HepG2 (cell line): ENCODE data around the gene TUBGCP5. TPM values are rescaled to one million over a fixed set of nuclear protein-coding genes. Genes with fewer than 3 reads are reported as not detected.

Experiments
- ATAC-seq: fragments of 200-7000 bp; cut with Tn5 transposase; 3 replicates; pipeline ENCODE4 v1.9.1; 2020; ENCODE audit warnings: mild to moderate bottlenecking, moderate library complexity
- BruUV-seq: library from RNA; stranded (reverse); fragments of 400-500 nt; replicated peaks from 2 replicates; lab custom pipeline; 2021; lab: Mats Ljungman, UMichigan
- CTCF ChIA-PET: fragments of 300-600 bp; formaldehyde crosslinking; extraction: SDS; loops from one replicate; lab custom pipeline; 2021; ENCODE audit warnings: low total read pairs, inconsistent platforms, low intra/inter-chr PET ratio; lab: Yijun Ruan, JAX
- POLR2A ChIA-PET: fragments of 350-600 bp; sonication (Branson Sonifier 250); formaldehyde crosslinking; loops from one replicate; lab custom pipeline; 2020; ENCODE audit warnings: antibody characterized with exemption, inconsistent platforms; lab: Yijun Ruan, JAX
- DNase-seq: peaks from one replicate; pipeline ENCODE4 v3.0.0-alpha.2; 2015; ENCODE audit warnings: low spot score
- FAIRE-seq: peaks from 3 replicates; lab custom pipeline; 2011; peaks lifted over from hg19 to GRCh38; lab: Jason Lieb, UNC
- H2AFZ ChIP-seq: one replicate; pipeline ENCODE4 v1.6.1; 2011; ENCODE audit warnings: low read length, inconsistent platforms
- H3K27ac ChIP-seq: fragments of 300-600 bp; 3 replicates; pipeline ENCODE4 v1.8.0; 2011; ENCODE audit warnings: mixed run types, mild to moderate bottlenecking, mixed read lengths, low read length, inconsistent platforms; ENCODE audit not compliant: insufficient read depth; ENCODE audit errors: extremely low read length
- H3K27me3 ChIP-seq, 2 experiments: fragments of 200-600 bp in 1 of 2; 2 replicates in 1 of 2; 3 replicates in 1 of 2; pipeline versions ENCODE4 v1.6.0 to v1.8.0; 2011; ENCODE audit warnings: low read length in 2 of 2, mild to moderate bottlenecking in 2 of 2, moderate library complexity in 2 of 2, inconsistent platforms in 1 of 2; ENCODE audit not compliant: insufficient read depth in 2 of 2, control insufficient read depth in 1 of 2
- H3K36me3 ChIP-seq, 2 experiments: fragments of 200-600 bp in 1 of 2; replicated peaks in 1 of 2; 2 replicates in 1 of 2; 3 replicates in 1 of 2; pipeline versions ENCODE4 v1.5.1 to v1.8.0; 2011; ENCODE audit warnings: low read length in 2 of 2, inconsistent platforms in 1 of 2; ENCODE audit not compliant: insufficient read depth in 2 of 2, control insufficient read depth in 1 of 2
- H3K4me1 ChIP-seq: 2 replicates; pipeline ENCODE4 v1.5.1; 2012; ENCODE audit warnings: low read length, inconsistent platforms; ENCODE audit not compliant: insufficient read depth
- H3K4me2 ChIP-seq: 2 replicates; pipeline ENCODE4 v1.6.0; 2011; ENCODE audit warnings: low read depth, low read length, inconsistent platforms
- H3K4me3 ChIP-seq, 3 experiments: fragments of 200-600 bp in 1 of 3; sonication (generic), shearing (Covaris generic) in 1 of 3; replicated peaks in 1 of 3; 2 replicates each; pipeline ENCODE4 v1.5.1; 2011 to 2016; ENCODE audit warnings: low read length in 3 of 3, inconsistent platforms in 2 of 3, low read depth in 2 of 3, mild to moderate bottlenecking in 2 of 3, control low read depth in 1 of 3, mixed read lengths in 1 of 3; ENCODE audit not compliant: insufficient read depth in 1 of 3
- H3K79me2 ChIP-seq: one replicate; pipeline ENCODE4 v1.6.1; 2011; ENCODE audit warnings: low read length, inconsistent platforms; ENCODE audit not compliant: insufficient read depth
- H3K9ac ChIP-seq: 2 replicates; pipeline ENCODE4 v1.6.0; 2011; ENCODE audit warnings: mild to moderate bottlenecking, low read depth, low read length, inconsistent platforms; ENCODE audit not compliant: insufficient read depth
- H3K9me3 ChIP-seq: 2 replicates; pipeline ENCODE4 v1.5.1; 2012; ENCODE audit warnings: mild to moderate bottlenecking, low read length
- H4K20me1 ChIP-seq: 2 replicates; pipeline ENCODE4 v1.6.0; 2011; ENCODE audit warnings: inconsistent platforms, mild to moderate bottlenecking, low read length, moderate library complexity; ENCODE audit not compliant: insufficient read depth
- CBX1 ChIP-seq: IDR thresholded peaks from one replicate; pipeline ENCODE4 v1.6.1; 2016; ENCODE audit warnings: antibody characterized with exemption, low read depth
- E2F1 ChIP-seq: sonication (generic); formaldehyde crosslinking; IDR thresholded peaks from 2 replicates; pipeline ENCODE4 v1.5.0; 2020; ENCODE audit warnings: missing genetic modification reagents
- HDAC1 ChIP-seq: sonication (generic); formaldehyde crosslinking; IDR thresholded peaks from 2 replicates; pipeline ENCODE4 v1.5.1; 2020; ENCODE audit warnings: mild to moderate bottlenecking, missing genetic modification reagents
- HNF4G ChIP-seq, 2 experiments: sonication (generic) in 1 of 2; formaldehyde crosslinking in 1 of 2; IDR thresholded peaks; 2 replicates each; pipeline versions ENCODE4 v1.4.0 to v1.6.1; 2011 to 2020; ENCODE audit warnings: borderline replicate concordance in 2 of 2, low read depth in 2 of 2, mild to moderate bottlenecking in 2 of 2, low read length in 1 of 2, missing genetic modification reagents in 1 of 2, moderate library complexity in 1 of 2
- KMT2A ChIP-seq: sonication (generic); formaldehyde crosslinking; IDR thresholded peaks from 2 replicates; pipeline ENCODE4 v1.4.0; 2020; ENCODE audit warnings: missing genetic modification reagents
- MAFF ChIP-seq: IDR thresholded peaks from 2 replicates; pipeline ENCODE4 v1.6.1; 2011; ENCODE audit warnings: low read depth, low read length, improper control_type of control experiment
- MAFK ChIP-seq, 2 experiments: IDR thresholded peaks in 1 of 2; conservative IDR thresholded peaks in 1 of 2; 2 replicates each; pipeline ENCODE4 v1.6.1; 2011; ENCODE audit warnings: improper control_type of control experiment in 2 of 2, low read length in 2 of 2
- NCOA5 ChIP-seq: sonication (generic); formaldehyde crosslinking; IDR thresholded peaks from 2 replicates; pipeline ENCODE4 v1.4.0; 2020; ENCODE audit warnings: missing genetic modification reagents
- ONECUT2 ChIP-seq: sonication (generic); formaldehyde crosslinking; IDR thresholded peaks from 2 replicates; pipeline ENCODE4 v1.4.0; 2020; ENCODE audit warnings: missing genetic modification reagents
- PATZ1 ChIP-seq: sonication (generic); formaldehyde crosslinking; IDR thresholded peaks from 2 replicates; pipeline ENCODE4 v1.4.0; 2020; ENCODE audit warnings: missing genetic modification reagents
- PHF21A ChIP-seq: sonication (generic); formaldehyde crosslinking; IDR thresholded peaks from 2 replicates; pipeline ENCODE4 v1.5.0; 2020; ENCODE audit warnings: mild to moderate bottlenecking, missing genetic modification reagents
- RORA ChIP-seq: sonication (generic); formaldehyde crosslinking; IDR thresholded peaks from 2 replicates; pipeline ENCODE4 v1.5.0; 2020; ENCODE audit warnings: mild to moderate bottlenecking, missing genetic modification reagents, moderate library complexity
- RXRB ChIP-seq: IDR thresholded peaks from 2 replicates; pipeline ENCODE4 v1.6.1; 2016; ENCODE audit warnings: borderline replicate concordance, missing genetic modification reagents, missing compliant biosample characterization
- SAFB2 ChIP-seq: sonication (generic); formaldehyde crosslinking; IDR thresholded peaks from 2 replicates; pipeline ENCODE4 v1.5.1; 2020; ENCODE audit warnings: missing genetic modification reagents, low read depth, mild to moderate bottlenecking, borderline replicate concordance
- SMYD3 ChIP-seq: sonication (generic); formaldehyde crosslinking; IDR thresholded peaks from 2 replicates; pipeline ENCODE4 v1.8.1; 2023; ENCODE audit warnings: mild to moderate bottlenecking, missing genetic modification reagents
- ZNF253 ChIP-seq: sonication (generic); formaldehyde crosslinking; IDR thresholded peaks from 2 replicates; pipeline ENCODE4 v1.8.0; 2022; ENCODE audit warnings: mild to moderate bottlenecking, missing genetic modification reagents, borderline replicate concordance
- ZNF550 ChIP-seq: sonication (generic); formaldehyde crosslinking; IDR thresholded peaks from 2 replicates; pipeline ENCODE4 v1.4.0; 2020; ENCODE audit warnings: mild to moderate bottlenecking, missing genetic modification reagents, borderline replicate concordance
- ZNF644 ChIP-seq: IDR thresholded peaks from 2 replicates; pipeline ENCODE4 v1.6.1; 2016; ENCODE audit warnings: low read depth
- ZNF83 ChIP-seq: sonication (generic); formaldehyde crosslinking; IDR thresholded peaks from 2 replicates; pipeline ENCODE4 v1.4.0; 2020; ENCODE audit warnings: missing genetic modification reagents, mild to moderate bottlenecking, borderline replicate concordance
- ZNF839 ChIP-seq: sonication (generic); formaldehyde crosslinking; IDR thresholded peaks from 2 replicates; pipeline ENCODE4 v1.4.0; 2020; ENCODE audit warnings: missing genetic modification reagents, mild to moderate bottlenecking, borderline replicate concordance
- WGBS: methylation state at CpG from one replicate; pipeline ENCODE4 v1.1.6; 2017; ENCODE audit warnings: low lambda C conversion rate; 5-methylcytosine and 5-hydroxymethylcytosine counted together
- in situ Hi-C: cut with HindIII; loops from 2 replicates; pipeline ENCODE4 v1.10.0; 2017; ENCODE audit warnings: low pct_unique_long_range_greater_than_20kb; ENCODE audit not compliant: extremely low pct_ligation_motif_present
- intact Hi-C: fragments of 100-400 bp; cut with micrococcal nuclease; formaldehyde crosslinking; loops from one replicate; pipeline ENCODE4 v1.10.0; 2022; ENCODE audit not compliant: unreplicated experiment
- polyA plus RNA-seq, 8 experiments: library from polyadenylated mRNA; depleted of rRNA in 3 of 8; stranded (reverse) in 7 of 8; unstranded in 1 of 8; fragments of >200 nt; fragmentation: Illumina TruSeq in 4 of 8; extraction: Trizol in 4 of 8; gene quantifications; 2 replicates each; pipeline versions ENCODE4 v1.2.1 to v1.2.3, GENCODE V29; 2011 to 2016; ENCODE audit warnings: low read depth in 4 of 8, missing spikeins in 1 of 8, mixed read lengths in 1 of 8; ENCODE audit not compliant: insufficient read depth in 1 of 8
- total RNA-seq, 5 experiments: library from RNA; depleted of rRNA; stranded (reverse); fragments of >200 nt; fragmentation: Illumina TruSeq; extraction: Trizol; gene quantifications; 2 replicates each; pipeline ENCODE4 v1.2.3, GENCODE V29; 2016; ENCODE audit warnings: low read depth in 1 of 5

The TUBGCP5 gene
- total and polyA plus RNA-seq, 2 of the 13 experiments (the other 11 are each of a cell fraction or from before 2014, with no cell fraction given), result 7.2 to 25.0 TPM

GRCh38 chr15:22973987-22974386, 65.4 kb downstream of the TUBGCP5 start (continued):
- TF ChIP-seq NCOA5 (CRISPR knock-in tag) (no peak), SMYD3 (CRISPR knock-in tag) (no peak), ZNF253 (CRISPR knock-in tag) (no peak)

- 4% methylated on average over 5 of the region's 5 CpGs for WGBS
- intact Hi-C loops (loop anchor here (10.0 kb wide), 1 partner anchor 138 kb away; the partner anchor contains the start of gene NIPA2), in situ Hi-C loops (no loop called here)
- Histone ChIP-seq H4K20me1 (peaks cover 17% of the 10 kb centered on the region), H2AFZ (no peak overlapping the region), H3K9me3 (no peaks in the 10 kb centered on the region), H3K9ac (no peak overlapping the region), H3K27me3 (no peaks in the 10 kb centered on the region), H3K36me3 (no peaks in the 10 kb centered on the region), H3K79me2 (peaks cover 81% of the 10 kb centered on the region), H3K4me1 (peaks cover 56% of the 10 kb centered on the region), H3K4me3 (peak overlapping the region in 2 of 3 experiments; percentile 19 to 28; a peak in 3 of 6 replicates), H3K4me2 (peak overlapping the region; percentile 55), H3K27ac (peak overlapping the region; percentile 39)
- ChIA-PET POLR2A (no interaction called here), CTCF (no interaction called here)
- ATAC-seq (peak; percentile 99), FAIRE-seq (no peak), DNase-seq (peak; percentile 67)
- no TSS peak for BruUV-seq
- peak; percentile 64 for TF ChIP-seq PHF21A
- TF ChIP-seq ZNF839, result no peak
- TF ChIP-seq ZNF83 (CRISPR knock-in tag), result no peak
- no peak for TF ChIP-seq RORA (CRISPR knock-in tag)
- TF ChIP-seq KMT2A (CRISPR knock-in tag), result 0 out of 2 replicates have a peak, but pooled peaks have one; percentile 36
- TF ChIP-seq MAFK (conservative IDR thresholded peaks at IDR 0.05 in 1 of 2, IDR thresholded peaks at IDR 0.05 in 1 of 2; ENCODE audit: low read length in 2 of 2), result peak; percentile 34 to 51; a peak in 3 of 4 replicates
- 0 out of 2 replicates have a peak, but pooled peaks have one; percentile 21 for TF ChIP-seq HDAC1 (CRISPR knock-in tag)
- 0 out of 2 replicates have a peak, but pooled peaks have one; percentile 16 for TF ChIP-seq MAFF
- TF ChIP-seq RXRB, result peak; percentile 23; the same call in 1 of the 2 replicates
- peak; percentile 39; the same call in 1 of the 2 replicates for TF ChIP-seq ZNF644 (CRISPR knock-in tag)
- TF ChIP-seq E2F1, result no peak
- no peak for TF ChIP-seq ZNF550 (CRISPR knock-in tag)
- TF ChIP-seq HNF4G (IDR thresholded peaks at IDR 0.05; ENCODE audit: borderline replicate concordance, low read depth, low read length), result peak; percentile 71
- no peak for TF ChIP-seq HNF4G (CRISPR knock-in tag; IDR thresholded peaks at IDR 0.05; ENCODE audit: borderline replicate concordance, low read depth)
- no peak for TF ChIP-seq SAFB2 (CRISPR knock-in tag)
- TF ChIP-seq ONECUT2 (CRISPR knock-in tag), result no peak
- no peak for TF ChIP-seq CBX1
- TF ChIP-seq PATZ1, result 0 out of 2 replicates have a peak, but pooled peaks have one; percentile 17
Measured at GRCh38 chr15:22973286-22973685, 66.1 kb downstream of the TUBGCP5 start.
